HG03060 (cell line): ENCODE measurements around the gene TNXB.
"Not testable (repeated sequence)": the region's sequence is repeated elsewhere in the genome, so short reads cannot be mapped to it uniquely, and the experiment has no call there.

Source experiments
- ATAC-seq: cut with Tn5 transposase; IDR thresholded peaks from one replicate; pipeline ENCODE4 v1.9.1; 2021; ENCODE audit warnings: low read depth, moderate number of reproducible peaks; ENCODE audit not compliant: unreplicated experiment

TNXB gene

DNA sequence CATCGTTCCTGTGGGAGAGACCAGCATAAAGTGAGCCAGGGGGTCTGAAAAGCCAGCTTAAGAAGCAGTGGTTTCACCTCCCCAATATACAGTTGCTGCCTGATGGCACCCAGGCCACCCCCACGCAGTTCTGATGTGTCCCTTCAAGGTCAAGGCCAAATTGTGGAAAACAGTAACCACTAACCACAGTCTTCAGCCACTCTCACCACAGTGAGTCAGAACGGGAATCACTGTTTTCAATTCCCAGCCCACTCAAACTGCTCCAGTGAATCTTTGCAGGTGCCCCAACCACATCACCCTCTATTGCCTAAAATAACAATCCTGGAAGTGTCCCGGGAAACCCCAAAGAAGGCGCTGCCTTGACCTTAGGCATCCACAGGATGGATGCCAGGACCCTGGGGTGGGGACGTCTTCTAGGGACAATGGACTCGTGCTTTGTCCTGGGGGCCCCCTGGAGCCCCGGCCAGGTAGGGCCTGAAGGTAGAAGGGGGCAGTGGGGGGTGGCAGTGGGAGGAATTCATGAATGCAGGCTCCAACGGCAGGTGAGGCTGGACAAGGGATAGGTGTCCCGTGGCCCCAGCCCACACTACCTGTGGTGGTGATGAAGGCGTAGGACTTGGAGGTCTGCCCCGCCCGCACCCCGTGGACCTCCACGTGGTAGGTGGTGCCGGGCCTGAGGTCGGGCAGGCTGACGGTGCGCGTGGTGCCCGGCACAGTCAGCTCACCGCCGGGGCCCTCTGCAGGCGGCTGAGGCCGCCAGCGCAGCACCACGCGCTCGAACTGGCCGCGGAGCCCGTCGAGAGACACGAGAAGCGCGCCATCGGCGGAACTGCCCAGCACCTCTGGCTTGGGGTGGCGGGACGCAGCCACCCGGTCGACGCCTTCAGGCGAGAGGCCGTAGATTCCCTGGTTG lies 22.2 kb downstream of the TNXB start:
- ATAC-seq: no peak

DNA sequence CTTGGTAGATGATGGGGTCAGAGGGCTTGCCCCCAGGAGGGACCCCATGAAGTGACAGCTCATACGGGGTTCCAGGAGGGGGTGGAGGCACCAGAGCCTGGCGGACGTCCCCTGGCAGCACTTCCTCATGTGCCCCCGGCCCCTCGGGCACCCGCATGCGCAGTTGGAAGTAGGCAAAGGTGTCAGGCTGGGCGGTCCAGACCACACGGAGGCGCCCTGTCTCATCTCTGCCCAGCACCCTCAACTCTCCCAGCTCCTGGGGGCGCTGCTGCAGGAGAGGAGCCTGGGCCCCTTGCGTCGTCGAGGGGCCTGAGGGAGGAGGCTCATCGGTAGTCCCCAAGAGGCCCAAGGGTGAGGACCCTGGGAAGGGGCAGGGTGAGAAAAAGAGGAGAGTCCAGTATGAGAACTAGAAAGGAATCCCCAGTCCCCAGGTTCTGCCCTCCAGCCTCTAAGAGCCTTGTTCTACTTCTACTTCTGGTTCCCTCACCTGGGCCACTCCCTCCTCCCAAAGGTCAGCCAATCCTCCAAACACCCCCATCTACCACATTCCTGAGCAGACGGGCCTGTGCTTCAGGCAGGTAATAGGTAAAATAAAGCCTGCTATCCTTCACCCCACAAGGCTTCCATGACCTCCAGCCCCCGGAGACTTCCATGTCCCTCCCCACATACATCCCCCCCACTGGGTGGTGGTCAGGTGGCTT lies 23.2 kb downstream of the TNXB start:
- ATAC-seq: no peak

DNA sequence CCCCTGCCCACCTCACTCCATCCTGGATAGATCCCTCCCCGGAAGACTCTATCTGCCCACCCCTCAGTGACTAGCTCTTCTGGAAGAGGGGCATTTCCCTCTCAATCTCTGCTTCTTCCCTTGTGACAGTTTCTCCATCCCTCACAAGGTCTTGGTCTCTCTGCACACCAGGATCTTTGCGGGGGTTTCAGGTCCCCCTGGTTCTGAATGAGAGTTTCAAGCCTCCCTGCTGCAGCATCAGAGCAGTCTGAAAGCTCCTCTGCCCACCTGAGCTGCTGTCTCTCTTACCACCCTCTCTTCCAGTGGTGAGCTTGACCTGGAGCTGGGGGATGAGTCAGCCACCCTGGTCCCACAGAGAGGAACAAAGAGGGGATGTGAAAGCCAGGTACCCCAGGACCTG lies 24.4 kb downstream of the TNXB start:
- no peak for ATAC-seq

DNA sequence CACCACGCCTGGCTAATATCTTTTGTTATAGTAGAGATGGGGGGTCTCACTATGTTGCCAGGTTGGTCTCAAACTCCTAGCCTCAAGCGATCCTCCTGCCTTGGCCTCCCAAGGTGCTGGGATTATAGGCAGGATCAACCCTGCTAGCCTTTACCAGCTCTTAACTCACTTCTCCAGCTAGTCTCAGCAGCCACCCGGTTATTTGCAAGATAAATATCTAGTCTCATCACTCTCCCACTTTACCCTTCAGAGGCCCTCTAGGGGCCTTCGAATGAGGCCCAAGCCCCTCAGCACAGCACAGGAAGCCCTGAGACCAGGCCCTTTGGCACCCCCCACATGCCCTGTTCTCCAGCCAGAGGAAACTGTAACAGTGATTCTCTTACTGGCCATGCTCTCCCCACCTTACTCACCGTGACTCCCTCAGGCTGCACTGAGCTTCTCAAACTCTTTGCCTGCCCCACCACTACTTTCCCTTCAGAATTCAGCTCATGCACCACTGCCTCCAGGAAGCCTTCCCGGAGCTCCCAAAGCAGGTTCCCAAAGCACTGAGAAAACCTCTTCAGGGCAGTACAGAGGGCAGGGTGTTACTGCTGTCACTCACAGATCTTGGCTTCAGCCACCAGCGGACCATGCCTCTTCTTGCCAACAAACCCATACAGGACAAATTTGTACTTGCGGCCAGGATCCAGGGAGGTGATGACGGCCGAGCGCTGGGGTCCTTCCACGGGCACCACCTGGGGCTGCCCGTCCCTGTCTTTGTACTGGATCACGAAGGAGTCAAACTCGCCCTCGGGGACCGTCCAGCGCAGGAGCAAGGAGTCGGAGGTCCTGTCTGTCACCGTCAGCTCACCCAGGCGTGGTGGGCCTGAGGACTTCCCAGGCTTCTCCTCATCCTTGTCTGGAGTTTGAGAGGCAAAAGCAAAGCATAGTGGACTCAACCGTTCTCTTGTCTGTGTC lies 25.0 kb downstream of the TNXB start:
- no peak for ATAC-seq

DNA sequence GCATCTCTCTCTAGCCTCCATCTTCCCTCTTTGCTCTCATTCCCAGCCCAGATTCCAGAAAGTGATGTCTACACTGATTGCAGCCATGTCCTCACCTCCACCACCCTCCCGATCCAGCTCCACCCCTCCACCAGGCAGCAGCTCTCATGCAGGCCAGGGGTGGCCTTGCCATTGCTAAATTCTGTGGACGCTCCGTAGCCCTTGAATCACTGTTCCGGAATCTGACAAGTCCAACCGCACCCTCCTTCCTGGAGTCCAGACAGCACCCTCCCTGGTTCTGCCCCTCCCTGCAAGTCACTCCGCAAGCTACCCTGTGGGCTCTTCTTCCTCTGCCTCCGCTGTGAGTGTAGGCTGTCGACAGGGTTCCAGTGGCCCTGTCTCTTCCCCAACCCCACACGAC lies 26.2 kb downstream of the TNXB start:
- ATAC-seq: no peak

DNA sequence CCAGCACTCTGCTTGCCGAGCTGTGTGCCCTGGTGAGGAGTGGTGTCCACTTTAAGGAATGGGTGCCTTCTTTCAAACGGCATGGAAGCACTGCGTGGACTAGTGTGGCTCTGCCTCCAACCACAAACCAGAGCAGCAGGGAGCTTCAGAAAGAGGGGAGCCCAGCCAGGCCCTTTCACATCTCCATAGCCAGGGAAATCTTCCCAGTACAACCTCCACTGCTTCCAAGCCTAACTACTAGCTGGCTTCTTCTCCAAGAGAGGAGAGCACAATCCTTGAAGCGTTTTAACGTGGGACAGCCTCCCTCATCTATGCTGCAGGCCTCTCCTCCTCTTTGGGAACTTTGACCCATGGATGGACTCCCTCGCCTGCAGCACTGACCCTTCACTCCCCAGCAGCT lies 26.7 kb downstream of the TNXB start:
- no peak for ATAC-seq

DNA sequence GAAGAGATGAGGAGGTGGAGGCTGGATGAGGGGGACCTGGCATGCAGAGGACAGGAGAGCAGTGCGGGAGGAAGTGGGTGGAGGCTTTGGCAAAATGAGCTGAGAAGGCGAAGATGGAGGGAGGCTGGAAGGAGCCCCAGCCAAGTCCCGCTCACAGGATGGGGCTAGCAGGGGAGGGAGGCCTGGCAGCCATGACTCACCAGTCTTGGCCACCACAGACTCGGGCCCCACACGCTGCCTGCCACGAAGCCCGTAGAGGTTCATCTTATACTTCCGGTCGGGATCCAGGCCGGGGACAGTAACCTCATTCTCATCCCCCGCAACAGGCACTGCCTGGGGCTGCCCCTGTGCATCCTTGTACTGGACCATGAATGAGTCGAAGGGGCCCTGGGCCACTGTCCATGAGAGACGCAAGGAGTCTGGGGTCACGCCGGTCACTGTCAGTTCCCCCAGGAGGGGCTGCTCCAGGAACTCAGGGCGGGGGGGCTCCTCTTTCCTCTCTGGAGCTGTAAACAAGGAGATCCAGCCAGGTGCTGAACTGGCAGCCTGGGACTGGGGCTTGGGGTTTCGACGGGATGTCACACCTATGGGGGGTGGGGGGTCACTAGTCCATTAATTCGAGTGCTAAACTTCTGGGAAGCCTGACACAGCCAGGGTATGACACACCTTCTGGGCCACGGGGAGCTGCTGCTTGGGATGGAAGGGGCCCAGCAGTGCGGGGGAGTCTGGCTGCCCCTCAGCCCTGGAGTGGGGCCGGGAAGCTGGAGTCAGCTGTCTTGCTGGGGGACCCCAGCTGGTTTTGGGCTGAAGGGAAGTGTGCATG lies 27.8 kb downstream of the TNXB start:
- ATAC-seq: no peak

DNA sequence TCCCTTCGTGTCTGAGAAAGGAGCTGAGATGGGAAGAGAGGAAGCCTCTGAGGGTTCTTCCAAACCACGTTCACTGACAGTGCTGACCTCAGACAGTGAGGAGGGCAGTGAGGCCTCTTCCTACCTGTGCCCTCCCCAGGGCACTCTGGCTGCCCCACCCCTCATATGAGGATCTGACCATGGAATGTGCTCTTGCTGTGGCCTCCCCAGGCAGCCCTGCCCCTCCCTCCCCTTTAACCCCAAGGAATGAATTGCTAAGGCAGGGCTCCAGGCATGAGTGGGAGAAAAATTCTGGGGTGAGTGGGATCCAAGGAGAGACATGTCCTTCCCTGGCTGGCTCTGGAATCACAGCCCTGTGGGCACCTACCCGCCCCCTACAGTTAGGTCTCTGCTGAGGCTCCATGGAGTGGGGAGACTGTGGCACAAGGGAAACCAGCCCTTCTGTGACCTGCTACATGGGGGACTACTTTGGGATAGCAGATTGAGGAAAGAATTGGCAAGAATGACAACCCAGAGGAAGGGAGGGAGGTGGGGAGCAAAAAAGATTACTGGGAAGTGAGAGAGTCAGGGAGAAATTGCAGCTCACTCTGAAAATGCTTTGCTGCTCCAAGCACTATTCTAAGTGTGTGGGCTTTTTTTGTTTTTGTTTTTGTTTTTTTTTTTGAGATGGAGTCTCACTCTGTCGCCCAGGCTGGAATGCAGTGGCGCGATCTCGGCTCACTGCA lies 29.4 kb downstream of the TNXB start:
- ATAC-seq: no peak

DNA sequence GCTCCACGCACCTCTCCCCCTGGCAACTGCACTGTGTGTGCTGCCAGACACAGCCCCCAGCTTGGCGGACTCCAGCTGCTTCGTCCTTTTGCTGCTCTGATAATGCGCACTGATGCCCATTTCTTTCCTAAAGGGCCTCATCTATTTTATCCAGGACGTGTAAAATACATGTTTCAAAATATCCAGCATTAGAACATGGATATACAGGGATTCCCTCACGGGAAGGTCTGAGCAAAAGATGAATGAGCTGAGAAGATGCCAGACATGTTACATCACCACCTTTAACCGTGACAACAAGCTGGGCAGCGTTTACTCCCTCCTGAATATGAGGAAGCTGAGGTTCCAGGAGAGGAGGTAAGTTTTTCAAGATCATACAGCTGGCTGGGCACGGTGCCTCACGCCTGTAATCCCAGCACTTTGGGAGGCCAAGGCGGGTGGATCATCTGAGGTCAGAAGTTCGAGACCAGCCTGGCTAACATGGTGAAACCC lies 32.8 kb downstream of the TNXB start:
- ATAC-seq: no peak

DNA sequence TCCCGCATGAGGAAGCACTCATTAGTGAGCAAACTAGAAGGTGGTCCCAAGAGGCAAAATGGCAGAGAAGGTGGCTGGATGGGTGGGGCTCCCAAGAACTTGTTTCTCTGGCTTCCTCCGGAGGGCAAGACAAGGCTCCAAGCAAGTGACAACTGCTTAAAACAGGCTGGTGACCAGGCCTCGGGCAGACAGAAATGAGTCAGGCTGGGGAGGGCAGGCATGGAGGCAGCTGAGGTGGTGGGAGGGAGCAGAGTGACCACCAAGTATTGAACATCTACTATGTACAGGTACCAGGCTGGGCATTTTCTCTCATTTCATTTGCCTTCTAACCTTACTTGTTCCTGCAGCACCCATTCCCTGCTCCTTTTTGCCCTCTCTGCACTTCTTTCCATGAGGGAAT lies 33.4 kb downstream of the TNXB start:
- ATAC-seq: no peak

DNA sequence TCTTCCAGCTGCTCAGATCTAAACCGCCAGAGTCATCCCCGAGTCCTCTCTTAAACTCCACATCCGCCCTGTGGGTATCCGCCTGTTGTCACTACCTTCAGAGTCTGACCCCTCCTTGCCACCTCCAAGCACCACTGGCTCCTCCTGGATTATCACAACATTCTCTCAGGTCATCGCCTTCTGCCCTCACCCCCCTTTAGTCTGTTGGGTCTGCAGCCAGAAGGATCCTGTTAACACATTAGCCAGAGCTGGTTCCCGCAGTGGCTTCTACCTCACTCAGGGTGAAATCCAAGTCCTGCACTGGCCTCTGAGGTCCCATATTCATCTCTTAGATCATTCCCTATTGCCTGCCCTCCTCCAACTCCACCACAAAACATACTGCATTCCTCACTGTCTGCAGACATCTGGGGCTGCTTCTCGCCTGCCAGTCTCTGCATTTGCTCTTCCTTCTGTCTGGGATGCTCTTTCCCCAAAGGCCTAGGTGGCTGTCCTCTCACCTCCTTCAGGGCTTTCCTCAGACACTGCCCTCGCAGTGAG lies 34.1 kb downstream of the TNXB start:
- no peak for ATAC-seq

DNA sequence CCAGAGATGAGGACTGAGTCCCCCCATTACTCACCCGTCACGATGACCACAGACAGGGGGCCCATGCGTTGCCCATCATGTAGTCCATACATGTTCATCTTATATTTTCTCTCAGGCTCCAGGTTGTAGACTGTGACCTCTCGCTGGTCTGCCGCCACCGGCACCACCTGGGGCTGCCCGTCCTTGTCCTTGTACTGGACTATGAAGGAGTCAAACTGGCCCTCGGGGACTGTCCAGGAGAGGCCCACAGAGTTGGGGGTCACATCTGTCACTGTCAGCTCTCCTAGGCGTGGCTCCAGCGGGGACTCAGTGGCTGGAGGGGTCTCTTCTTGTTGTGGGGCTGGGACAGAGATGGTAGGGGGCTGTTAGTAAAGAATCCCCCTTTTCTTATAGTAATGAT lies 35.5 kb downstream of the TNXB start:
- no peak for ATAC-seq

DNA sequence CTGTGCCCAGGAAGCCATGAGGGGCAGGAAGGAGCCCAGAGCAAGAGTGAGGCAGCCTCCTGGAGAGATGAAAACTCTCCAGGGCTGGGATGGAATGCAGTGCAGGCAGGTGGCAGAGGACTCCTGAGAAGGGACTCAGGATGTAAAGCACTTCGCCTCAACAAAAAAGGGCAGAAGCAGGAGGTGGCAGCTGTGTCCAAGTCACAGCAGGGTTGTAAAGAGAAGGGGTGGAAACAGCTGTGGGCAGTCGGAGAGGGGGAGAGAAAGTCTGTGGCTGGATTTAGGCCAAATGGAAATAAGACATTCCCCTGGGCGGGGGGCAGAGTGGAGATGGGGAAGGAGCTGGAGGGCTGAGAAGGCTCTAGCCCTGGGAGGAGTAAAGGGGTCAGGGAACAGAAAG lies 36.0 kb downstream of the TNXB start:
- ATAC-seq: no peak

DNA sequence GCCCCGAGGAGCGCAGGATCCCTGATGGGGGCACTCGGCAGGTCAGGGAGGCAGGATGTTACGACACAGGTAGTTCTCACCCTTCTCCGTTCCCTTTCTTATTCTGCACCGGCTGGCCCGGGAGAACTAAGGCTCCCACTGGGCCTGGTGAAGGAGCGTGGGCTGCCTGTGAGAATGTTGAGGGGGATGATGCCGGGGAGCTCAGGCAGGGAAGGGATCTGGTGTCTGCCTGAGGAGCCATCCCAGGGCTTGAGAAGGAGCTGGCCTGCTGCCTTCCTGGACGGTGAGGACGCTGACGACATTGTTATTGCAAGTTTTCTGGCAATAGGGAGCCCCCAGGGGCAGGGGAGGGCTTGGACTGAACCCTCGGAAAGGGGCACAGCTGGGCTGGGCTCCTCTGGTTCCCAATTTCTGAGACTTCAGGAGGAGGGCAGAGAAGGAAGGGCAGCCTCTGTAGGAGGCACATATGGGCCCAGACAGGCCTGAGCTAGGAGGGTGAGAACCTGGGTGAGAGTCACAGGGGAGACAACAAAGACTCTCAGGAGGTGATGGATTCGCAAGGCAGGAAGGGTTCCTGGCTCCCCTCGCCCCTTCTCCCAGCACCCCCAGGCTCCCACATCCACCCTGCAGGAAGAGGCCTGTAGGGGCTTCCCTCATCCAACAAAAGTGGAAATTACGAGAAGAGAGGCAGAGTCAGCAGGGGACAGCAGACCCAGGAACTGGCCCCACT lies 38.2 kb downstream of the TNXB start:
- no peak for ATAC-seq

DNA sequence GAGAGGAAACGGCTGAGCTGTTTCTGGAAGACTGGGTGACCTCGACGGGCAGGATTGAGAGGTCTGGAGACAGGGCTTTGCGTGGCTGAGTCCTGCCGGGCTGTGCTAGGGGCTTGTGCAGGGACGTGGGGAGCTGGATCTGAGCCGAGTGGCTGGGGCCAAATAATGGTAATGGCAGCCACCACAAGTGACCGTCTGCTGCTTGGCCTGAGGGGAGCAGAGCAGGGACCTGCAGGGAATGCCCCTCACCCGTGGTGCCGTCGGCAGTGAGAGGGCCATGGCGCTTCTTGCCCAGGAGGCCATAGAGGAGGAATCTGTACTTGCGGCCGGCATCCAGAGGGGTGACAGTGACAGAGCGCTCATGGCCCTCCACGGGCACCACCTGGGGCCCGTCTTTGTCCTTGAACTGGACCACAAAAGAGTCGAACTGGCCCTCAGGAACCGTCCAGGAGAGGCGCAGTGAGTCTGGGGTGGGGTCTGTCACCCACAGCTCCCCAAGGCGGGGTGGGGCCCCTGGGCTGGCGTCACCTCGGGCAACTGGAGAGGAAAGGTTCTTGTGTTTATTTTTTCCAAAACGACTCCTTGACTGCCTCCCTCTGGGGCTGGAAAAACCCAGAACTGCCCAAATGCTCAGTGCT lies 39.1 kb downstream of the TNXB start:
- ATAC-seq: no peak

DNA sequence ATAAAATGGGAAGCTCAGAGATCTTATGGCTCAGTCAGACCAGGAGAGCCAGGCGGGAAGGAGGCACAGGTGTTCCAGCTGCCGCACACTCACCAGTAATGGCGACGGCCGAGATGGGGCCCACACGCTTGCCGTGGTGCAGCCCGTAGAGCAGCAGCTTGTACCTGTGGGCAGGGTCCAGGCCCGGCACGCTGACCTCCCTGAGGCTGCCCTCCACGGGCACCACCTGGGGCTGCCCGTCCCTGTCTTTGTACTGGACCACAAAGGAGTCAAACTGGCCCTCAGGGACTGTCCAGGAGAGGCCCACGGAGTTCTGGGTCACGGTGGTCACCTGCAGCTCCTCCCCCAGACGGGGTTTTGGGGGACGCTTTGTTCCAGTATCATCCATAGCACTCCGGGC lies 39.7 kb downstream of the TNXB start:
- ATAC-seq: no peak

DNA sequence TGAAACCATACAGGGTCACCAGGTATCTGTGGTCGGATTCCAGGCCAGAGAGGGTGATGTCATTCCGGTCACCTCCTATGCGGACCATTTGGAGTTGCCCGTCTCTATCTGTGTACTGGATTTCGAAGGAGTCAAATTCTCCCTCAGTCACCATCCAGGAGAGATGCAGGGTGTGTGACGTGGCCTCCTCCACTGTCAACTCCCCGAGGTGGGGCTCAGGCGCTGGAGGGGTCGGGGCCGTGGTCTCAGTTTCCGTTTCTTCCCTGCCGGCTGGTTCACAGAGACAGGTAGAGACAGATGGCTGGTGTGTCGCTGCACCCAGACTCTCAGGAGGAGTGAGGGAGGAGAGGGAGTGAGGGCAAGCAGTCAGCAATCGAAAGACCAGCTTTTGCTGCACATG lies 40.3 kb downstream of the TNXB start:
- no peak for ATAC-seq

DNA sequence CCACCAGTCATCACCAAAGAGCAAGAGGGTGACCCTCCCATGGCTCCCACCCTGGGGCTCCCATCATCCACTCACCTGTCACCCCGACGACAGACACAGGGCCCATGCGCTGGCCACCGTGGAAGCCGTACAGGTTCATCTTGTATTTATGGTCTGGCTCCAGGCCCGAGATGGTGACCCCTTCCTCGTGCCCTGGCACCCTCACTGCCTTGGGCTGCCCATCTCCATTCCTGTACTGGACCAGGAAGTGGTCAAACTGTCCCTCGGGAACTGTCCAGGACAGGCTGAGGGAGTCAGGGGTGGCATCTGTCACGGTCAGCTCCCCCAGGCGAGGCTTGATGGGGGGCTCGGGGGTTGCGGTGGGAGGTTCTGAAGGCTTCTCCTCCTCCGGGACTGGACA lies 40.8 kb downstream of the TNXB start:
- not testable (repeated sequence) for ATAC-seq
